ENCODE measurements around the gene EHMT2. TPM values are rescaled to one million over a fixed set of nuclear protein-coding genes. Genes with fewer than 3 reads are reported as not detected.

EHMT2 gene
- total and polyA plus RNA-seq, 2 of the 8 experiments (the other 6 are each of a cell fraction or from before 2014, with no cell fraction given) = 125 to 177 TPM

DNA sequence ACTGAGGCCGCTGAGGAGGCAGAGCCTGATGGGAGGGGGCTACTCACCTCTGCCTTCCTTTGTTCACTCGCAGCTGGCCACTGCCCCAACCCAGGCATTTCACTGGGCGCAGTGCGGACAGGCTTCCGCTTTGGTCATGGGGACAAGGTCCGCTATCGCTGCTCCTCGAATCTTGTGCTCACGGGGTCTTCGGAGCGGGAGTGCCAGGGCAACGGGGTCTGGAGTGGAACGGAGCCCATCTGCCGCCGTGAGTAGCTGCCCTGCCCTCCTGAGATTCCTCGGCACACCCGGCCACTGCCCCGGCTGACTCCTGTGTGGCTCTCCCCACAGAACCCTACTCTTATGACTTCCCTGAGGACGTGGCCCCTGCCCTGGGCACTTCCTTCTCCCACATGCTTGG, 36.0 kb upstream of the EHMT2 start (continued):
- TF ChIP-seq, protein P1, sequence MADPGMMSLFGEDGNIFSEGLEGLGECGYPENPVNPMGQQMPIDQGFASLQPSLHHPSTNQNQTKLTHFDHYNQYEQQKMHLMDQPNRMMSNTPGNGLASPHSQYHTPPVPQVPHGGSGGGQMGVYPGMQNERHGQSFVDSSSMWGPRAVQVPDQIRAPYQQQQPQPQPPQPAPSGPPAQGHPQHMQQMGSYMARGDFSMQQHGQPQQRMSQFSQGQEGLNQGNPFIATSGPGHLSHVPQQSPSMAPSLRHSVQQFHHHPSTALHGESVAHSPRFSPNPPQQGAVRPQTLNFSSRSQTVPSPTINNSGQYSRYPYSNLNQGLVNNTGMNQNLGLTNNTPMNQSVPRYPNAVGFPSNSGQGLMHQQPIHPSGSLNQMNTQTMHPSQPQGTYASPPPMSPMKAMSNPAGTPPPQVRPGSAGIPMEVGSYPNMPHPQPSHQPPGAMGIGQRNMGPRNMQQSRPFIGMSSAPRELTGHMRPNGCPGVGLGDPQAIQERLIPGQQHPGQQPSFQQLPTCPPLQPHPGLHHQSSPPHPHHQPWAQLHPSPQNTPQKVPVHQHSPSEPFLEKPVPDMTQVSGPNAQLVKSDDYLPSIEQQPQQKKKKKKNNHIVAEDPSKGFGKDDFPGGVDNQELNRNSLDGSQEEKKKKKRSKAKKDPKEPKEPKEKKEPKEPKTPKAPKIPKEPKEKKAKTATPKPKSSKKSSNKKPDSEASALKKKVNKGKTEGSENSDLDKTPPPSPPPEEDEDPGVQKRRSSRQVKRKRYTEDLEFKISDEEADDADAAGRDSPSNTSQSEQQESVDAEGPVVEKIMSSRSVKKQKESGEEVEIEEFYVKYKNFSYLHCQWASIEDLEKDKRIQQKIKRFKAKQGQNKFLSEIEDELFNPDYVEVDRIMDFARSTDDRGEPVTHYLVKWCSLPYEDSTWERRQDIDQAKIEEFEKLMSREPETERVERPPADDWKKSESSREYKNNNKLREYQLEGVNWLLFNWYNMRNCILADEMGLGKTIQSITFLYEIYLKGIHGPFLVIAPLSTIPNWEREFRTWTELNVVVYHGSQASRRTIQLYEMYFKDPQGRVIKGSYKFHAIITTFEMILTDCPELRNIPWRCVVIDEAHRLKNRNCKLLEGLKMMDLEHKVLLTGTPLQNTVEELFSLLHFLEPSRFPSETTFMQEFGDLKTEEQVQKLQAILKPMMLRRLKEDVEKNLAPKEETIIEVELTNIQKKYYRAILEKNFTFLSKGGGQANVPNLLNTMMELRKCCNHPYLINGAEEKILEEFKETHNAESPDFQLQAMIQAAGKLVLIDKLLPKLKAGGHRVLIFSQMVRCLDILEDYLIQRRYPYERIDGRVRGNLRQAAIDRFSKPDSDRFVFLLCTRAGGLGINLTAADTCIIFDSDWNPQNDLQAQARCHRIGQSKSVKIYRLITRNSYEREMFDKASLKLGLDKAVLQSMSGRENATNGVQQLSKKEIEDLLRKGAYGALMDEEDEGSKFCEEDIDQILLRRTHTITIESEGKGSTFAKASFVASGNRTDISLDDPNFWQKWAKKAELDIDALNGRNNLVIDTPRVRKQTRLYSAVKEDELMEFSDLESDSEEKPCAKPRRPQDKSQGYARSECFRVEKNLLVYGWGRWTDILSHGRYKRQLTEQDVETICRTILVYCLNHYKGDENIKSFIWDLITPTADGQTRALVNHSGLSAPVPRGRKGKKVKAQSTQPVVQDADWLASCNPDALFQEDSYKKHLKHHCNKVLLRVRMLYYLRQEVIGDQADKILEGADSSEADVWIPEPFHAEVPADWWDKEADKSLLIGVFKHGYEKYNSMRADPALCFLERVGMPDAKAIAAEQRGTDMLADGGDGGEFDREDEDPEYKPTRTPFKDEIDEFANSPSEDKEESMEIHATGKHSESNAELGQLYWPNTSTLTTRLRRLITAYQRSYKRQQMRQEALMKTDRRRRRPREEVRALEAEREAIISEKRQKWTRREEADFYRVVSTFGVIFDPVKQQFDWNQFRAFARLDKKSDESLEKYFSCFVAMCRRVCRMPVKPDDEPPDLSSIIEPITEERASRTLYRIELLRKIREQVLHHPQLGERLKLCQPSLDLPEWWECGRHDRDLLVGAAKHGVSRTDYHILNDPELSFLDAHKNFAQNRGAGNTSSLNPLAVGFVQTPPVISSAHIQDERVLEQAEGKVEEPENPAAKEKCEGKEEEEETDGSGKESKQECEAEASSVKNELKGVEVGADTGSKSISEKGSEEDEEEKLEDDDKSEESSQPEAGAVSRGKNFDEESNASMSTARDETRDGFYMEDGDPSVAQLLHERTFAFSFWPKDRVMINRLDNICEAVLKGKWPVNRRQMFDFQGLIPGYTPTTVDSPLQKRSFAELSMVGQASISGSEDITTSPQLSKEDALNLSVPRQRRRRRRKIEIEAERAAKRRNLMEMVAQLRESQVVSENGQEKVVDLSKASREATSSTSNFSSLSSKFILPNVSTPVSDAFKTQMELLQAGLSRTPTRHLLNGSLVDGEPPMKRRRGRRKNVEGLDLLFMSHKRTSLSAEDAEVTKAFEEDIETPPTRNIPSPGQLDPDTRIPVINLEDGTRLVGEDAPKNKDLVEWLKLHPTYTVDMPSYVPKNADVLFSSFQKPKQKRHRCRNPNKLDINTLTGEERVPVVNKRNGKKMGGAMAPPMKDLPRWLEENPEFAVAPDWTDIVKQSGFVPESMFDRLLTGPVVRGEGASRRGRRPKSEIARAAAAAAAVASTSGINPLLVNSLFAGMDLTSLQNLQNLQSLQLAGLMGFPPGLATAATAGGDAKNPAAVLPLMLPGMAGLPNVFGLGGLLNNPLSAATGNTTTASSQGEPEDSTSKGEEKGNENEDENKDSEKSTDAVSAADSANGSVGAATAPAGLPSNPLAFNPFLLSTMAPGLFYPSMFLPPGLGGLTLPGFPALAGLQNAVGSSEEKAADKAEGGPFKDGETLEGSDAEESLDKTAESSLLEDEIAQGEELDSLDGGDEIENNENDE (IDR thresholded peaks at IDR 0.05; ENCODE audit: insufficient replicate concordance, low read length) = no peak
- TF ChIP-seq EZH2 (IDR thresholded peaks at IDR 0.05; ENCODE audit: low read depth, low read length, severe bottlenecking) (no peak), EP300 (IDR thresholded peaks at IDR 0.05; ENCODE audit: borderline replicate concordance in 1 of 2, low read depth in 2 of 2, low read length in 2 of 2) (no peak), POU5F1 (IDR thresholded peaks at IDR 0.05; ENCODE audit: low read depth, low read length) (no peak), SAP30 (IDR thresholded peaks at IDR 0.05; ENCODE audit: insufficient read depth, insufficient replicate concordance, low read length) (no peak), HDAC2 (IDR thresholded peaks at IDR 0.05; ENCODE audit: borderline replicate concordance in 1 of 2, low read depth in 2 of 2, low read length in 2 of 2) (no peak), SP2 (IDR thresholded peaks at IDR 0.05; ENCODE audit: low read length) (no peak), CHD2 (IDR thresholded peaks at IDR 0.05; ENCODE audit: low read length) (no peak)
- TF ChIP-seq, protein P2, sequence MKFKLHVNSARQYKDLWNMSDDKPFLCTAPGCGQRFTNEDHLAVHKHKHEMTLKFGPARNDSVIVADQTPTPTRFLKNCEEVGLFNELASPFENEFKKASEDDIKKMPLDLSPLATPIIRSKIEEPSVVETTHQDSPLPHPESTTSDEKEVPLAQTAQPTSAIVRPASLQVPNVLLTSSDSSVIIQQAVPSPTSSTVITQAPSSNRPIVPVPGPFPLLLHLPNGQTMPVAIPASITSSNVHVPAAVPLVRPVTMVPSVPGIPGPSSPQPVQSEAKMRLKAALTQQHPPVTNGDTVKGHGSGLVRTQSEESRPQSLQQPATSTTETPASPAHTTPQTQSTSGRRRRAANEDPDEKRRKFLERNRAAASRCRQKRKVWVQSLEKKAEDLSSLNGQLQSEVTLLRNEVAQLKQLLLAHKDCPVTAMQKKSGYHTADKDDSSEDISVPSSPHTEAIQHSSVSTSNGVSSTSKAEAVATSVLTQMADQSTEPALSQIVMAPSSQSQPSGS (IDR thresholded peaks at IDR 0.05; ENCODE audit: low read length) = no peak

Measured in H1 (cell line).